Measurements from ENCODE around the gene MSX2. TPM values are rescaled to one million over a fixed set of nuclear protein-coding genes. Genes with fewer than 3 reads are reported as not detected.

The MSX2 gene
- total RNA-seq, 1 experiment from 2014 or later: not detected

- Histone ChIP-seq H3K27ac (no peak overlapping the region), H3K4me1 (replicated peaks; ENCODE audit: insufficient read depth) (no peaks in the 10 kb centered on the region), H3K4me2 (no peak overlapping the region), H3F3A (ENCODE audit: insufficient read depth, low read depth) (no peaks in the 10 kb centered on the region), H3K36me3 (ENCODE audit: low read depth) (no peaks in the 10 kb centered on the region), H2AFZ (no peak overlapping the region), H3K4me3 (no peak overlapping the region), H3K9me3 (ENCODE audit: insufficient read depth, low read depth) (no peaks in the 10 kb centered on the region), H3K27me3 (ENCODE audit: insufficient read depth, low read depth) (peaks cover 81% of the 10 kb centered on the region), H3K9me2 (ENCODE audit: insufficient read depth) (no peaks in the 10 kb centered on the region), H3K79me2 (ENCODE audit: low read depth) (no peaks in the 10 kb centered on the region), H4K20me1 (ENCODE audit: insufficient read depth) (no peaks in the 10 kb centered on the region)
- POLR2A ChIA-PET (ENCODE audit: unreplicated experiment): no interaction called here
- no peak for DNase-seq
- CTCF ChIA-PET: no interaction called here
- BruUV-seq (replicated peaks): no TSS peak
- TF ChIP-seq EZH2 (IDR thresholded peaks at IDR 0.05; ENCODE audit: low read depth): no peak
- no peak for TF ChIP-seq CTCF (conservative IDR thresholded peaks at IDR 0.05)
- intact Hi-C loops (cut with micrococcal nuclease; ENCODE audit: unreplicated experiment): no loop called here
Observed at GRCh38 chr5:174725261-174725990, 1.0 kb downstream of the MSX2 start.

GRCh38 chr5:174725991-174726601 lies 1.7 kb downstream of the MSX2 start:
- Histone ChIP-seq H3K27ac (no peak overlapping the region), H3K9me2 (ENCODE audit: insufficient read depth) (no peaks in the 10 kb centered on the region), H2AFZ (no peak overlapping the region), H3K27me3 (ENCODE audit: insufficient read depth, low read depth) (peaks cover 82% of the 10 kb centered on the region), H3K79me2 (ENCODE audit: low read depth) (no peaks in the 10 kb centered on the region), H3K36me3 (ENCODE audit: low read depth) (no peaks in the 10 kb centered on the region), H3K4me3 (no peak overlapping the region), H4K20me1 (ENCODE audit: insufficient read depth) (no peaks in the 10 kb centered on the region), H3K9me3 (ENCODE audit: insufficient read depth, low read depth) (no peaks in the 10 kb centered on the region), H3F3A (ENCODE audit: insufficient read depth, low read depth) (no peaks in the 10 kb centered on the region), H3K4me2 (no peak overlapping the region), H3K4me1 (replicated peaks; ENCODE audit: insufficient read depth) (no peaks in the 10 kb centered on the region)
- no peak for DNase-seq
- TF ChIP-seq CTCF (conservative IDR thresholded peaks at IDR 0.05) (no peak), EZH2 (IDR thresholded peaks at IDR 0.05; ENCODE audit: low read depth) (no peak)
- ChIA-PET POLR2A (ENCODE audit: unreplicated experiment) (no interaction called here), CTCF (no interaction called here)
- intact Hi-C loops (cut with micrococcal nuclease; ENCODE audit: unreplicated experiment): no loop called here
- BruUV-seq (replicated peaks): no TSS peak

- no peaks in the 10 kb centered on the region for H3K9me2 ChIP-seq (ENCODE audit: insufficient read depth)
- CTCF ChIA-PET: no interaction called here
- no peak for TF ChIP-seq EZH2 (IDR thresholded peaks at IDR 0.05; ENCODE audit: low read depth)
- no peak for TF ChIP-seq CTCF (conservative IDR thresholded peaks at IDR 0.05)
- H3F3A ChIP-seq (ENCODE audit: insufficient read depth, low read depth): no peaks in the 10 kb centered on the region
- H3K4me3 ChIP-seq: no peak overlapping the region
- H3K9me3 ChIP-seq (ENCODE audit: insufficient read depth, low read depth): no peaks in the 10 kb centered on the region
- intact Hi-C loops (cut with micrococcal nuclease; ENCODE audit: unreplicated experiment): no loop called here
- no TSS peak for BruUV-seq (replicated peaks)
- H3K4me1 ChIP-seq (replicated peaks; ENCODE audit: insufficient read depth): no peaks in the 10 kb centered on the region
- POLR2A ChIA-PET (ENCODE audit: unreplicated experiment): no interaction called here
- H3K4me2 ChIP-seq: no peak overlapping the region
- DNase-seq: no peak
- H2AFZ ChIP-seq: no peak overlapping the region
- no peak overlapping the region for H3K27ac ChIP-seq
- peaks cover 83% of the 10 kb centered on the region for H3K27me3 ChIP-seq (ENCODE audit: insufficient read depth, low read depth)
- no peaks in the 10 kb centered on the region for H4K20me1 ChIP-seq (ENCODE audit: insufficient read depth)
- H3K79me2 ChIP-seq (ENCODE audit: low read depth): no peaks in the 10 kb centered on the region
- no peaks in the 10 kb centered on the region for H3K36me3 ChIP-seq (ENCODE audit: low read depth)
Observed at GRCh38 chr5:174726916-174727793, 2.8 kb downstream of the MSX2 start.

All from PC-9 (cell line).